Uterus (tissue), 2 donors: Measurements from ENCODE around the gene KLHDC8B.
A peak's percentile ranks its signal among the peaks of the same experiment; 100 is the strongest.

Experiments
- POLR2A ChIP-seq, 2 donors: fragments of 450-650 bp; IDR thresholded peaks; one replicate each; pipeline ENCODE4 v1.6.1; 2016; ENCODE audit warnings: antibody characterized with exemption in 2 of 2, mild to moderate bottlenecking in 1 of 2, moderate library complexity in 1 of 2
- TF ChIP-seq, protein P1 (sequence below), 4 experiments: fragments of 200-600 bp in 2 of 4; fragments of 450-650 bp in 2 of 4; sonication (generic) in 2 of 4; IDR thresholded peaks; one replicate each; pipeline ENCODE4 v1.5.1; 2016 to 2019; ENCODE audit warnings: antibody characterized with exemption in 4 of 4, mild to moderate bottlenecking in 2 of 4, moderate library complexity in 1 of 4

DNA sequence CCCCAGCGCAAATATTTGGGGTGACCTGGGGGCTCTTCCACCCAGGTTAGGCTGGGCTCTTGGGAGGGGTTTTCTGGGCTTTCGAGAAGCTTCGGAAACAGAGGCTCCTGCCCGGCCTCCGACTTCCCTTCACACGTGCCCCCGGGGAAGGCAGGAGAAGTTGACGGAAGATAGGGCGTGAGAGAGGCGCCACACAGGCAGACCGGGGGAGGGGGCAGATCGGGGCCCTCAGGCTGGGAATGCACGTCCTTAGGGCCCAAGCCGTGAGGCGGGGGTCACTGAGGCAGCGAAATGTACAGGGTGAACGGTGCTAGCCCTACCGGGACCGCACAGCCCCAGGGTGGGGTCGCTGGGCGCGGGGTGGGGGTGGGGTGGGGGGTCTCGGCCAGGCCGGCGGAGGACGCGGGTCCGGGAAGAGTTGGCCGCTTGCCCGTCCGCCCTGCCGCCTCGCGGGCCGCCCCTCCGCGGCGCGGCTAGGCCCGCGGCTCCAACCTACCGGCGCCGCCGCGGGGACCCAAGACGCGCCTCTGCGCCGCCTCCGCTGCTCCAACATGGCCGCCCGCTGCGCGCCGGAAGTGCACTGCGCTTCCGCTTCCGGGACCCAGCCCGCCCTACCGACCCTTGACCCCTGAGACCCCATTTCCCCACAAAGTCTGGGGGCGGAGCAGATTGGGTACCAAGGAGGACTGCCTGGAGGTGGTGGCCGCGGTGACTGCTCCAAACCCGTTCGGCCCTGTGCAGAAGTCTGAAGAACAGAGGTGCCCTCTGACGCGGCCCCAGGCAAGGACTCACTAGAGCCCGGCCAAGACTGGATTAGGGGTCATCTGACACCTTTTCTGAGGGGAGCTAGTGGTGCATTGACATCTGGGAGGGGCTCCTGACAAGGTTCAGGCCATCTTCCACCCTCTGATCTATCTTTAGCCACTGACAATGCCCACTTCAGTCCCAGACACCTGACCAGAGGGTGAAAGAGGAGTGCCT lies 5.3 kb upstream of the KLHDC8B start, which contains the start of gene CCDC71:
- TF ChIP-seq, protein P1, sequence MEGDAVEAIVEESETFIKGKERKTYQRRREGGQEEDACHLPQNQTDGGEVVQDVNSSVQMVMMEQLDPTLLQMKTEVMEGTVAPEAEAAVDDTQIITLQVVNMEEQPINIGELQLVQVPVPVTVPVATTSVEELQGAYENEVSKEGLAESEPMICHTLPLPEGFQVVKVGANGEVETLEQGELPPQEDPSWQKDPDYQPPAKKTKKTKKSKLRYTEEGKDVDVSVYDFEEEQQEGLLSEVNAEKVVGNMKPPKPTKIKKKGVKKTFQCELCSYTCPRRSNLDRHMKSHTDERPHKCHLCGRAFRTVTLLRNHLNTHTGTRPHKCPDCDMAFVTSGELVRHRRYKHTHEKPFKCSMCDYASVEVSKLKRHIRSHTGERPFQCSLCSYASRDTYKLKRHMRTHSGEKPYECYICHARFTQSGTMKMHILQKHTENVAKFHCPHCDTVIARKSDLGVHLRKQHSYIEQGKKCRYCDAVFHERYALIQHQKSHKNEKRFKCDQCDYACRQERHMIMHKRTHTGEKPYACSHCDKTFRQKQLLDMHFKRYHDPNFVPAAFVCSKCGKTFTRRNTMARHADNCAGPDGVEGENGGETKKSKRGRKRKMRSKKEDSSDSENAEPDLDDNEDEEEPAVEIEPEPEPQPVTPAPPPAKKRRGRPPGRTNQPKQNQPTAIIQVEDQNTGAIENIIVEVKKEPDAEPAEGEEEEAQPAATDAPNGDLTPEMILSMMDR (IDR thresholded peaks at IDR 0.05) = peak in 2 of 4 experiments; percentile 12 to 16
- TF ChIP-seq POLR2A (IDR thresholded peaks at IDR 0.05) = peak; percentile 29 to 70
